Liver (tissue), 9 donors: ENCODE data around the gene HPCAL4. TPM values are rescaled to one million over a fixed set of nuclear protein-coding genes. Genes with fewer than 3 reads are reported as not detected.

Experiments used
- DNase-seq: peaks from one replicate; pipeline ENCODE4 v3.0.0-alpha.2; 2017; ENCODE audit warnings: low spot score
- H3K27ac ChIP-seq, 2 donors: one replicate each; pipeline ENCODE4 v1.7.0; 2013; ENCODE audit warnings: inconsistent platforms in 2 of 2, low read length in 2 of 2, control low read depth in 1 of 2, low read depth in 1 of 2, mild to moderate bottlenecking in 1 of 2
- H3K27me3 ChIP-seq, 4 donors: one replicate each; pipeline versions ENCODE4 v1.6.1 to v1.7.0; 2013; ENCODE audit warnings: low read length in 3 of 4, inconsistent platforms in 1 of 4, mild to moderate bottlenecking in 1 of 4, moderate library complexity in 1 of 4; ENCODE audit not compliant: control insufficient read depth in 4 of 4, insufficient read depth in 4 of 4
- H3K36me3 ChIP-seq, 4 donors: one replicate each; pipeline versions ENCODE4 v1.6.1 to v1.7.0; 2013; ENCODE audit warnings: low read length in 3 of 4, mild to moderate bottlenecking in 3 of 4, low read depth in 1 of 4, moderate library complexity in 1 of 4; ENCODE audit not compliant: control insufficient read depth in 4 of 4, insufficient read depth in 3 of 4
- H3K4me1 ChIP-seq, 4 donors: one replicate each; pipeline versions ENCODE4 v1.6.1 to v1.7.0; 2013; ENCODE audit warnings: low read length in 3 of 4, mild to moderate bottlenecking in 3 of 4, moderate library complexity in 1 of 4; ENCODE audit not compliant: control insufficient read depth in 4 of 4, insufficient read depth in 4 of 4
- H3K4me3 ChIP-seq, 3 donors: one replicate each; pipeline versions ENCODE4 v1.6.1 to v1.7.0; 2013; ENCODE audit warnings: low read length in 3 of 3, control low read depth in 1 of 3, low read depth in 1 of 3, mild to moderate bottlenecking in 1 of 3
- H3K9ac ChIP-seq, 2 donors: one replicate each; pipeline ENCODE4 v1.7.0; 2013; ENCODE audit warnings: low read length in 2 of 2, mild to moderate bottlenecking in 2 of 2, moderate library complexity in 2 of 2, control low read depth in 1 of 2, low read depth in 1 of 2
- H3K9me3 ChIP-seq, 4 donors: one replicate each; pipeline versions ENCODE4 v1.6.1 to v1.7.0; 2013; ENCODE audit warnings: low read length in 3 of 4; ENCODE audit not compliant: control insufficient read depth in 4 of 4
- ATF3 ChIP-seq: IDR thresholded peaks from 2 replicates; pipeline ENCODE4 v1.6.1; 2016; ENCODE audit warnings: antibody characterized with exemption
- CTCF ChIP-seq: fragments of 150-350 bp; IDR thresholded peaks from 2 replicates; pipeline ENCODE4 v1.5.1; 2017; ENCODE audit warnings: improper control_type of control experiment, low read depth, low read length; ENCODE audit not compliant: missing input control
- EGR1 ChIP-seq, 2 donors: IDR thresholded peaks; 2 replicates each; pipeline ENCODE4 v1.6.1; 2016 to 2018; ENCODE audit warnings: antibody characterized with exemption in 2 of 2, low read depth in 2 of 2
- FOXA1 ChIP-seq: IDR thresholded peaks from 2 replicates; pipeline ENCODE4 v1.6.1; 2016; ENCODE audit warnings: antibody characterized with exemption
- FOXA2 ChIP-seq: IDR thresholded peaks from 2 replicates; pipeline ENCODE4 v1.6.1; 2016; ENCODE audit warnings: antibody characterized with exemption
- GABPA ChIP-seq, 2 donors: IDR thresholded peaks in 1 of 2; conservative IDR thresholded peaks in 1 of 2; 2 replicates each; pipeline ENCODE4 v1.6.1; 2016; ENCODE audit warnings: antibody characterized with exemption in 2 of 2, mild to moderate bottlenecking in 1 of 2, moderate library complexity in 1 of 2
- HNF4G ChIP-seq: IDR thresholded peaks from 2 replicates; pipeline ENCODE4 v1.6.1; 2016; ENCODE audit warnings: antibody characterized with exemption
- JUND ChIP-seq, 2 donors: IDR thresholded peaks; 2 replicates each; pipeline ENCODE4 v1.6.1; 2016; ENCODE audit warnings: antibody characterized with exemption in 2 of 2
- MAX ChIP-seq: IDR thresholded peaks from 2 replicates; pipeline ENCODE4 v1.6.1; 2016; ENCODE audit warnings: antibody characterized with exemption
- NR2F2 ChIP-seq: IDR thresholded peaks from 2 replicates; pipeline ENCODE4 v1.6.1; 2016; ENCODE audit warnings: antibody characterized with exemption
- RAD21 ChIP-seq, 2 donors: IDR thresholded peaks; 2 replicates each; pipeline ENCODE4 v1.6.1; 2016; ENCODE audit warnings: antibody characterized with exemption in 2 of 2, mild to moderate bottlenecking in 2 of 2
- REST ChIP-seq: IDR thresholded peaks from 2 replicates; pipeline ENCODE4 v1.6.1; 2016; ENCODE audit warnings: antibody characterized with exemption, mild to moderate bottlenecking
- RXRA ChIP-seq, 2 donors: IDR thresholded peaks; 2 replicates each; pipeline ENCODE4 v1.6.1; 2017 to 2018; ENCODE audit warnings: antibody characterized with exemption in 2 of 2, mild to moderate bottlenecking in 1 of 2
- SP1 ChIP-seq: IDR thresholded peaks from 2 replicates; pipeline ENCODE4 v1.6.1; 2018; ENCODE audit warnings: antibody characterized with exemption, mild to moderate bottlenecking
- TAF1 ChIP-seq: conservative IDR thresholded peaks from 2 replicates; pipeline ENCODE4 v1.6.1; 2016; ENCODE audit warnings: antibody characterized with exemption, mild to moderate bottlenecking
- YY1 ChIP-seq: IDR thresholded peaks from 2 replicates; pipeline ENCODE4 v1.6.1; 2016; ENCODE audit warnings: antibody characterized with exemption, mild to moderate bottlenecking
- WGBS: extraction: QIAGEN DNeasy Blood & Tissue Kit; methylation state at CpG from one replicate; pipeline ENCODE4 v1.1.7; 2013; 5-methylcytosine and 5-hydroxymethylcytosine counted together
- polyA plus RNA-seq, 2 donors: library from polyadenylated mRNA; stranded (reverse) in 1 of 2; unstranded in 1 of 2; fragments of 200-250 nt in 1 of 2; fragments of >200 nt in 1 of 2; fragmentation: Nextera tagmentation in 1 of 2; extraction: Ambion mirVana in 1 of 2; gene quantifications; one replicate each; pipeline versions ENCODE4 v1.2.1 to v1.2.3, GENCODE V29; 2013 to 2015
- total RNA-seq, 2 donors: library from RNA; depleted of rRNA; stranded (reverse); fragments of >200 nt; gene quantifications; one replicate each; pipeline ENCODE4 v1.2.3, GENCODE V29; 2014
- donor health status: healthy.
- donor health status: healthy.
- donor health status: healthy.
- donor health status: healthy.
- donor health status: healthy.

The HPCAL4 gene
- total and polyA plus RNA-seq, 4 donors, result not detected

- Histone ChIP-seq H3K9me3 (no peaks in the 10 kb centered on the region), H3K4me3 (peak within 1 kb of the TSS in 2 of 3 donors; percentile 23 to 46), H3K27ac (peak within 1 kb of the TSS; percentile 54 to 59), H3K4me1 (peaks cover 0 to 3% (median 0%) of the 10 kb centered on the region in 4 donors), H3K27me3 (peaks cover 0 to 7% (median 7%) of the 10 kb centered on the region in 4 donors), H3K36me3 (no peaks in the 10 kb centered on the region), H3K9ac (no peak within 1 kb of the TSS)
- DNase-seq, result peak; percentile 53
- WGBS, result 11% methylated on average over 88 of the region's 88 CpGs
- TF ChIP-seq SP1 (no peak), ATF3 (no peak), CTCF (peak; percentile 3), RAD21 (IDR thresholded peaks at IDR 0.05) (peak in 1 of 2 donors; percentile 33), REST (no peak), YY1 (no peak), HNF4G (no peak), EGR1 (IDR thresholded peaks at IDR 0.05; ENCODE audit: low read depth in 2 of 2) (no peak), NR2F2 (peak; percentile 40), RXRA (IDR thresholded peaks at IDR 0.05) (no peak)
Measured at GRCh38 chr1:39639305-39640130, 51.7 kb downstream of the HPCAL4 start, which contains the start of gene HEYL. HEYL (minus strand) TSS chr1:39639643; CDS start chr1:39639625, 18 bp downstream.

GRCh38 chr1:39638965-39639304 lies 52.3 kb downstream of the HPCAL4 start:
- no peak overlapping the region for H3K9ac ChIP-seq
- H3K27me3 ChIP-seq, result peaks cover 0 to 7% (median 7%) of the 10 kb centered on the region in 4 donors
- DNase-seq, result no peak
- no peaks in the 10 kb centered on the region for H3K36me3 ChIP-seq
- H3K27ac ChIP-seq, result peak overlapping the region; percentile 54 to 59
- 63% methylated on average over 3 of the region's 3 CpGs for WGBS
- peak overlapping the region in 2 of 3 donors; percentile 23 to 46 for H3K4me3 ChIP-seq
- no peaks in the 10 kb centered on the region for H3K9me3 ChIP-seq
- peaks cover 0 to 3% (median 0%) of the 10 kb centered on the region in 4 donors for H3K4me1 ChIP-seq
- TF ChIP-seq FOXA2, result no peak
- TF ChIP-seq CTCF, result no peak
- no peak for TF ChIP-seq EGR1 (IDR thresholded peaks at IDR 0.05; ENCODE audit: low read depth in 2 of 2)
- TF ChIP-seq FOXA1, result no peak
- TF ChIP-seq NR2F2, result no peak
- TF ChIP-seq REST, result no peak
- TF ChIP-seq YY1, result no peak
- no peak for TF ChIP-seq ATF3
- TF ChIP-seq SP1, result no peak
- TF ChIP-seq GABPA (IDR thresholded peaks at IDR 0.05 in 1 of 2, conservative IDR thresholded peaks at IDR 0.05 in 1 of 2), result no peak
- TF ChIP-seq JUND (IDR thresholded peaks at IDR 0.05), result no peak
- TF ChIP-seq MAX, result no peak
- TF ChIP-seq TAF1, result no peak
- no peak for TF ChIP-seq RAD21 (IDR thresholded peaks at IDR 0.05)
